ENCODE data around the gene KRTAP16-1.

- TF ChIP-seq CTCF (optimal IDR thresholded peaks at IDR 0.05 in 1 of 3, IDR thresholded peaks at IDR 0.05 in 1 of 3, conservative IDR thresholded peaks at IDR 0.05 in 1 of 3; ENCODE audit: extremely low read depth in 1 of 3, insufficient read depth in 2 of 3, low read length in 3 of 3) = no peak
- TF ChIP-seq EZH2 (IDR thresholded peaks at IDR 0.05; ENCODE audit: low read length) = no peak
These were observed 6.9 kb downstream of the KRTAP16-1 start, which contains the start of gene KRTAP29-1 for GRCh38 chr17:41301916-41302901.

All from keratinocyte (primary cell).